CD1c-positive myeloid dendritic cell (primary cell): ENCODE measurements around the gene VSIR.

Source experiments
- DNase-seq: peaks from one replicate; pipeline ENCODE4 v3.0.0-alpha.2; 2016; ENCODE audit errors: extremely low spot score

The VSIR gene

GRCh38 chr10:71727738-71728737 lies 45.3 kb downstream of the VSIR start:
- DNase-seq = peak; percentile 88

DNA sequence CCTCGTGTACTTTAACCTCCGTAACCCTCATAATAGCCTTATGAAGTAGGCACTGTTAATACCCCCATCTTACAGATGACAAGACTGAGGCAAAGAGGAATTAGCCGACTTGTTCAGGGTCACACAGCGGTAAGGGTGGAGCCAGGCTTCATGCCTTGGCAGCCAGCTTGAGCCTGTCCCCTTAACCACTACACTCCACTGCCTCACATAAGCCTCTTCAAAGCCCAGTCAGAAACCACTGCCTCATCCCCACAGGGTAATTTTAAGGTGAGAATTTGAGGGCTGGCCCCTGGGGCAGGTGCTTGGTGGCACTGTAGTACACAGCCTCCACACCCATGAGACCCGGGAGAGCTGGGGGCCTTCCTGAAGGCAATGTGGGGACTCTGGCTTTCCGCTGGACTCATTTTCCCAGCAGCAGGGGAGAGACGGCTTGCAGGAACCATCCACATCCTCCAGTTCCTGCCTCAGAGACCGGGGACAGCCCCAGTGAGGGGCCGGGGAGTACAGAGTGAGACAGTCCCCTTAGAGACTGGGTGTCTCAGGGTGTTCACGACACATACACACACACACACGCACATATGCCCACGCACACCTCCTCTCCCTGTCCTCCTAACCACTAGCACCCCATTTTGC lies 46.1 kb downstream of the VSIR start:
- DNase-seq = peak; percentile 51

- no peak for DNase-seq
These were observed 46.7 kb downstream of the VSIR start for GRCh38 chr10:71726580-71727104.

DNA sequence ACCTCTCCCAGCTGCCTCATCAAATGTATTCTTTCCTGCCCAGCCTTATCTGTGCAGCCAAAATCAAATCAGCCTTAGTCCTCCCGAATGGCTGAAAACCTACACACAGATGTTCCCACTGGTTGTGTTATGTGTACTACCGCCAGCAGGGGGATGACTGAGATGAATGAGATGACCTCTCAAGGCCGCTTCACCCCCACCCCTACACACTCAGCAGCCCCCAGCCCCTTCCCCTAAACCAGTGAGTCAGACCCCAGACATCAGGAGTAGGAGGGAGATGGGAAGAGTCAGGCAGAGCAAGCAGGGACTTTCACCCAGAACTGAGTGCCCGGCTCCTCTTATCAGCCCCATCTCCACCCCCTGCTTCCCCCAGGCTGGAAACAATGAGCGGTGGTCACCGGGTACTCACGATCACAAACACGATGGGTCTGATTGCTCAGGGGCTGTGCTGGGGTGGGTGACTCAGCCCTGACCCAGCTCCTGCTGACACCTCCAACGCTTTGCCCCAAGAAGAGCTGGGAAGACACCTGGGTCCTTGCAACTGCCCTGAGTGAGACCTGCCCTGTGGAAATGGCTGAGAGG lies 47.2 kb downstream of the VSIR start:
- DNase-seq = peak; percentile 56

DNA sequence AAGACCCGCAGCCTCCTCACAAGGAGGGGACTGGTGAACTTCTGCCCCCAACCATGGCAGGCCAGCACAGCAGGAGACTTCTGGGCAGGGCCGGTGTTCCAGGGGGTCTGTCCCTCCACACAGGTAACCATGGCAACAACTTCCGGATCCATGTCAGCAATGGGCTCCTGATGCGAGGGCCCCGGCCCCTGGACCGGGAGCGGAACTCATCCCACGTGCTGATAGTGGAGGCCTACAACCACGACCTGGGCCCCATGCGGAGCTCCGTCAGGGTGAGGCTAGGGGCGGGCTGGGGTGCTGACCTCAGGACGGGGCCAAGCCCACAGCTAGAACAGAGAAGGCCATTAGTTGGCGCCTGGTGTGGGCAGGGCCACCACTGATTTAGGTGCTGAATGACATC lies 48.1 kb downstream of the VSIR start:
- DNase-seq = no peak

DNA sequence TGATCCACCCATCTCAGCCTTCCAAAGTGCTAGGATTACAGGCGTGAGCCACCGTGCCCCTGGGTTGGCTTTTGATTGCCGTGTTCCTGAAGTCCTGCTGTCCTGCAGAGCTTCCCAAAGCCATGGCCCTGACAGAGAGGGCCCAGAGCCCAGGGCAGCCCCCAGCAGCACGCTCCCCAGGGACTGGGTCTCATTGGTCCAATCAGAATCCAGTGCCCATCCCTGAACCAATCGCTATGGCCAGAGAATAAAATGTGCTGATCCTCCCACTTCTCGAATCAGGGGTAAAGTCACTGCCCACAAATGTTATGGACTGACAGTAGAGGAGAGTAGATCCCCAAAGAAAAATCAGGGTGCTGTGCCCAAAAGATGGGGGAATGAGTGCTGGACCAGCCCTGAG lies 48.8 kb downstream of the VSIR start:
- DNase-seq = no peak

- DNase-seq = no peak
These were observed 50.0 kb downstream of the VSIR start for GRCh38 chr10:71723311-71723710.

DNA sequence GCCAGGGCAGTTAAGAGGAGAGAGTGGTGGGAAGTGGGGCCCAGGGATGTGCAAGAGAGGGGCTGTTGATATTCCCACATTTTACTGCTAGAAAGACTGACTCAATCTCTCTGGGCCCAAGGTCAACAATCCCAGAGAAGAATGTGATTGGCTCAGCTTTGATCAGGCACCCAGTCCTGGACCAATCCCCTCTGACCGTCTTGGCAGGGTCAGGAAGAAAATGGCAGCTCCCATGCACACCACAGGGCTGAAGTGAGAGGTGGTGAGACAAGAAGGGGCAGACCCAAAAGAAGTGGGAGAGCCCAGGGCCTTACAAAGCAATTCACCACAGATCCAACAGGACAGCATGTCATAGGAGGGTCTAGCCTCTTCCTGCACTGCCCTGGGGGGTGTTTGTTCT lies 50.5 kb downstream of the VSIR start:
- DNase-seq = no peak

DNA sequence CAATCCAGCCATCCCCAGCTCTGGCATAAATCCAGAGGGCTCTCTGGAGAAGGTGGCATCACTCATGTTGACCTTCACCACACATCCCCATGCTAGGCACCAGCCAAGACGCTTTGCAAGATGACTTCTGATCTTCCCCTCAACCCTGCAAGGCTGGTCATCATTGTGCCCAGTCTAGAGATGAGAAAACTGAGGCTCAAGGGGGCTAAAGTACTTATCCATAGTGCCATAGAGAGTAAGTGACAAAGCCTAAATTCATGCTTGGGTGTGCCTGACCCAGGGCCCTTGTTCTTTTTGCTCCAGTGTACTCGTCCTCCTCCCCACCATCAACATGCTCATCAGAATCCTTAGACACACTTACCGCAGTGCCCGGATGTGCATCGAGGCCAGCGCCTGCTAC lies 52.0 kb downstream of the VSIR start:
- DNase-seq = no peak

- no peak for DNase-seq
These were observed 53.0 kb downstream of the VSIR start for GRCh38 chr10:71720288-71720687.

DNA sequence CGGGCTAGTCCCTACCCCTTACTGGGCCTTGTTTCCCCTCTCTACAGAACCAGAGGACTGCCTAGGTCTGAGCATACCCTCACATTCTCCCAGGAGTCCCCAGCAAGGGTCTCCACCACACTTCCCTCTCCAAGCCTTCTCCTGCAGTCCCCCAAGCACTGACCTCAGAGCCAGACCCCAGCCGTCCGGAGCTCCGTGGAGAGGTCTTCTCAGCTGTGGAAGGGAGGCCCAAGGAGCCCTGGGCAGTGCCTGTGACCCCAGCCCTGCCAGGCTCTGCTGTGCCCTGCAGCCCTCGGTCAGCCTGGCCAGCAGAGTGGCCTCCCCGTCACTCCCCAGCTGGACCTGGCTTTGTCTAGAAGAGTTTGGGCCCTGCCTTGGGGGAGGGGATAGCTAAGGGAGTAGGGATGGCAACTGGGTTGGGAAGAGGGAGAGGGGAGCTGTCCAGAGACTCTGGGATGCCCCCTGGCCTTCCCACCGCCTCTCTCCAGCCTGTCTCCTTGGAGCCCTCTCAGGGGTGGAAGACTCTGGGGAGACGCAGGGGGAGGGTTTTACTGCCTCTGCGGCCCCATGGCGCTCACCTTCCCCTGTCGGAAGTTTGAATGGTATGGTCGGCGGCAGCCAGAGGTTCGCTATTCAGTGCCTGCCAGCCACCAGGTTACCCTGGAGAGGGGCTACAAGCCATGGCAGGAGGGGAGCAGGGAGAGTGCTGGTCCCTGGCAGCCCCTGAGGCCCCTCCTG lies 53.7 kb downstream of the VSIR start, which contains the start of gene C10orf105:
C10orf105 (minus strand) TSS at position 315 of the 738 bp plus-strand sequence. CDS start 3,441 bp downstream, outside the sequence.
- no peak for DNase-seq

DNA sequence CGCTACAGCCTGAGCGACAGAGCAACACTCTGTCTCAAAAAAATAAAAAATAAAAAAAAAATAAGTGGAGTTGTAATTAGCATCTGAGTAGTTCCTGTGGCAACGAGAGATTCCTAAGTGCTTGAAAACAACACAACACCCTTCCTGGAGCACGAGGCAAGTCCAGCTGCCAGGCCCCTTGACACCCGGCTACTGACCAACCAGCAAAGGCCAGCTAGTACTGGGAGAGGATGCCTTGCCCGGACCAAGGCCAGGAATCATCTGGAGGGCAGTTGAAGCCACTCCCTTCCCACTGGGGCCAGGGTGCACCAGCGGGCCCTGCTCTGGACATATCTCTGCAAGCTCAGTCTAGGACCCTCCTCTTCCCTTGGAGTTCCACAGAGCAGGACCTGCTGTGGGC lies 54.3 kb downstream of the VSIR start:
- no peak for DNase-seq

DNA sequence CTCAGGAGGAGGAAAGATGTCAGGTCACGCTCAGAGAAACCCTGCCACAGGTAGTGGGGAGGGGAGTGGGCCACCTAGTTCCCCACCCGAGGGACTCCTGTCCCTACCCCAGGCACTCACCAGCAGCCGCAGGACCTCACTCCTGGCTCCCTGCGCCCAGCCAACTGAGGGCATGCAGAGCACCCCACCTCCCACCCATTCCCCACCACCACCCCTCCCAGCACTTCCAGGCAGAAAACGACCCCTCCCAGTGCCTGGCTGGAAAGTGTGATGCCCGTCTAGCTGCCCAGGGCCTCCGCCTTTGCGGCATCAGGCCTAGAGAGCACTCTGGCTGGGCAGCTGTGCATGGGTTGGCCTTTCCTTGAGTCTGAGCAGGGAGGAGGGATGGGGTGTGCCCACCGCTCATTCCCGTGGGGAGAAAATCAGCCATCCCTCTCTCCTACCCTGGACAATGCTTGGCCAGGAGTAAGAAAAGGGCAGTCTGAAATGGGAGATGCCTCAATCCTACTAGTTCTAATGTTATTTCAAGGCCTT lies 55.1 kb downstream of the VSIR start:
- DNase-seq = no peak

- DNase-seq = no peak
These were observed 55.8 kb downstream of the VSIR start for GRCh38 chr10:71717551-71717951.

GRCh38 chr10:71717056-71717455 lies 56.3 kb downstream of the VSIR start:
- DNase-seq = no peak

- no peak for DNase-seq
These were observed 56.9 kb downstream of the VSIR start for GRCh38 chr10:71716426-71716825.

GRCh38 chr10:71715860-71716259 lies 57.5 kb downstream of the VSIR start:
- no peak for DNase-seq

- DNase-seq = no peak
These were observed 58.3 kb downstream of the VSIR start for GRCh38 chr10:71715026-71715425.

DNA sequence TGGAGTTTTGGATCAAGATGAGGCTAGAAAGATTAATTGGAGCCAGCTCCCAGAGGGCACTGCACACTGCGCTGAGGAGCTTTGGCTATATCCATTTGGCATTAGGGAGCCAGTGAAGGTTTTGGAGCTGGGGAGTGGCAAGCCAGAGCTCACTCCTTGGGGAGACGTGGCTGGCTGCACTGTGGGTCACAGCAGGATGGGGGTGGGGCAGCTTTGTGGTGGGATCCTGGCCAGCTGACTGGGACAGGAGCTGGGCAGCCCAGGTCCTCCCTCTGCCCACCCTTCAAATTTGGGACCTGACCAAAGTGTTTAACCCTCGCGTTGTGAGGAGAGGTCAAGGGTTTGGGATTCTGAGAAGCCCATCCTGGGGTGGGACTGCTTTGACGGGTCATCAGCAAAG lies 58.7 kb downstream of the VSIR start:
- DNase-seq = no peak

DNA sequence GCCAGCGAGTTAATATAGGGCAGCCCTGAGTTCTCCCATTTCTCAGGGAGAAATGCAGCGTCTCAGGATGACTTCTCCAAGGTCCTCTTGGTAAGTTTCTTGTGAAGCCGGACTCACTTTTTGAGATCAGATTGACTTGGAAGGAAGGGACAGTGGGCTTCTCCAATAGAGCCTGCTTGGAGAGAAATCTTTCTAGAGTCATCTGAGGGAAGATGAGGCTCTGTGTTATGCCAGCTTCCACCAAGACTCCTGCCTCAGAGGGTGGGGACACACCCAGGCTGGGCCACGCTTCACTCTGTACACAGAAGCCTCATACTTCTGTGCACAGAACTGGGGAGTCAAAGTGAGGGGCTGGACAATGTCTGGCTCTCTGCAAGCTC lies 59.3 kb downstream of the VSIR start:
- DNase-seq = no peak
